ENCODE data around the gene NEU4.

The NEU4 gene

GRCh38 chr2:241835611-241836010 is 26.6 kb downstream of the NEU4 start:
- DNase-seq, result no peak

DNA sequence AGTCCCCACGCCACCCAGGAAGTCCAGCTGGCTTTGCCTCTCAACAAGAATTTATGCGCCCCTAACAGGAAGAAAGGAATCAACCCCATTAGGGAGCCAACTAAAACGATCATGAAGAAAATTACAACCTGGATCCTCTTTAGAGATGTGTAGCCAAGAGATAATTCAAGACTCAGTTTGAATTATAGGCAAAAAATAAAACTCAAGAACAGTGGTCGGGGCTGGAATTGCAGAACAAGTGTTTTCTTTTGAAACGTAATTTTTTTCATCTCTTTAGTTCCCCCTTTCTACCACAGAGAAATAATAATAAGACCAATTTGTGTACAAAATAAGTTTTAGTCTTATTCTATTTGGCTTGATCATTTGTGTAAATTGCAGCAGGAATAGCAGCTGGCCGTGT is 27.3 kb downstream of the NEU4 start:
- DNase-seq, result no peak

- DNase-seq, result no peak
Measured at GRCh38 chr2:241837197-241837965, 28.4 kb downstream of the NEU4 start.

DNA sequence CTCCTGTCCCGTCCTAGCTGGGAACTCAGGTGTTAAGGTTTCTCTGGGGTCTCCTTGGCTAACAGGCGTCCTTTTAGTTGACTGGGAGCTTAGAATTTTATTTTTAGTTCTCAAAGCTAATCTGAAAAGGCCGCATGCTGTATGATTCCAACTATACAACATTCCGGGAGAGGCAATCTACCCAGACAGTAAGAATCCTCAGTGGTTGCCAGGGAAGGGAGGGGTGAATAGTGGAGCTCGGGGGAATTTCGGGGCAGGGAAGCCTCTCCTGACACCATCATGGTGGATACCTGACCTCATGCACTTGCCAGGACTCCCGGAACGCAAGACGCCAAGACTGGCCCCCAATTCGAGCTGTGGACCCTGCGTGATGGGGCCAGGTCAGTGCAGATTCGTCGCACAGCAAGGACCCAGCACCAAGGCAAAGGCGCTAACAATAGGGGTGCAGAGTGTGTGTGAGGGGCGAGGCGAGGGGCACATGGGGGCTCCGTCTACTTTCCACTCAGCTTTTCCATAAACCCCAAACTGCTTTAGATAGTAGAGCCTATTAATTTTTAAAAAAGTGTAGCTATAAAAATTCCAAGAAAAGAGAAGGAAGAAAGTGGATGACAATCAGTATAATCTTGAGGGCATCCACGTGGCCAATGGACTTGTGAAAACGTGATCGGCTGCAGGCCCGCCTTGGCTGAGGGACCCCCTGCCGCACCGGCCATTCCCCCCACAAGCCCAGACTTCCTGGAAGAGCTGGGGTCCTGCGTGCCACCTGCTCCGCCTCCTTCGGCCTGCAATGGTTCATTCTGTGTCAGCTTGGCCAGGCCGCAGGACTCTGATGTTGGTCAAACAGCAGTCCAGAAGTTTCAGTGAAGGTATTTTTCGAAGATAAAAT is 32.4 kb downstream of the NEU4 start:
- no peak for DNase-seq

- no peak for DNase-seq
Measured at GRCh38 chr2:241842067-241842415, 33.0 kb downstream of the NEU4 start.

DNA sequence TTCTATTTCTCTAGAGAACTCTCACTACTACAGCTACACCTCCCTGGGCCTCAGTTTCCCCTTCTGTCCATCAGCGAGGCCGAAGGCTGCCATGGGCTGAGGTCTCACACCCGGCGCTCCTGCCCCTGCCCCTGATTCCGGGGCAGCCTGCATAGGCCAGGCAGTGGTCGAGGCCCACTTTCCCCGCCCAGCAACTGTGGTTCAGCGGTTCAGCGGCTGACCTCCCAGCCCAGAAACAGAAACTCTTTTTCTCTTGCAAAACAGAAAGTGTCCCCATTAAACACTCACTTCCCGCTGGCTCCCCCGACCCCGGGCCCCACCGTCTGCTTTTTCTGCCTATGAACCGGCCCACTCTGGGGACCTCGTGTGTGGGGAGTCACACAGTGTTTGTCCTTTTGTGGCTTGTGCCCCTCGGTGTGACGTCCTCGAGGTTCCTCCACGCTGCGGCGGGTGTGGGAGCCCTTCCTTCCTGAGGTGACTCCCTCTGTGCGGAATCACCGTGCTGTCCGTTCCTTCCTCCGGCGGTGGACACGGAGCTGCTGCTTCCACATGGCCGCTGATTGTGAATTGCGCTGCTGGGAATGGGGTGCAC is 33.7 kb downstream of the NEU4 start:
- DNase-seq, result peak; percentile 79

- DNase-seq, result no peak
Measured at GRCh38 chr2:241843321-241844065, 34.5 kb downstream of the NEU4 start.

GRCh38 chr2:241844066-241844728 is 35.2 kb downstream of the NEU4 start:
- peak; percentile 94 for DNase-seq

DNA sequence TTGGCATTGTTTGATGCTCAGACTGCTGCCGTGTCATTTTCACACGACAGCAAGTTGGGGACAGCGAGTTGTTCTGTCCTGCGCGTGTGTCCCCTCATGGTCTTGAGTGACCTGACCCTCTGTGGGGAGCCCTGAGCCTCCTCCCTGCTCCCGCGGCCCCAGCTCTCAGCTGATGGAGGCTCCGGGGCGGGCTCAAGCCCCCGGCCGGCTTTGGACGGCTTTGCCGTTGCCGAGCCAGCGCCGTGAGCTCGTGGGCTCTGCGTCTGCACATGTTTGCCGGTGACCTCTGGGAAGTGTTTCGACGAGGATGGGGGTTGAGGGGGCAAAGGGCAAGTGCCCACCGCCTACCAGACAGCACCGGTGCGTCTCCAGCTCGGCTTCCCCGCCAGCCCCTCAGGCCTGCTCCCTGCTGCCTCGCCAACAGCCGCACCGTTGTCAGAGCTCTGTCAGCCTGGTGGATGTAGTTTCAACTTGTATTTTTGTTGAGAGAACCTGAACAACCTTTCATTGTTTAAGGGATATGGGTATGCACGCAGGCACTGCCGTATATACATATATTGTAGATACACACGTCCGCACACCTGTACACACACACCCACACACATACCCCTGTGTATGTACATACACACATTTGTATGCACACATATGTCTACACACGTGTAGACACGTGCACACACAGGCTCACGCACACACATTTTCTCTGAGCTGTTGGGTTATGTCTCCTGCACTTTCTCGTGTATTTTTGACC is 36.0 kb downstream of the NEU4 start:
- DNase-seq, result no peak

GRCh38 chr2:241846406-241846805 is 37.4 kb downstream of the NEU4 start:
- no peak for DNase-seq

- no peak for DNase-seq
Measured at GRCh38 chr2:241848761-241849615, 40.0 kb downstream of the NEU4 start.

GRCh38 chr2:241849616-241850543 is 40.9 kb downstream of the NEU4 start:
- DNase-seq, result no peak

GRCh38 chr2:241850544-241851324 is 41.7 kb downstream of the NEU4 start:
- no peak for DNase-seq

DNA sequence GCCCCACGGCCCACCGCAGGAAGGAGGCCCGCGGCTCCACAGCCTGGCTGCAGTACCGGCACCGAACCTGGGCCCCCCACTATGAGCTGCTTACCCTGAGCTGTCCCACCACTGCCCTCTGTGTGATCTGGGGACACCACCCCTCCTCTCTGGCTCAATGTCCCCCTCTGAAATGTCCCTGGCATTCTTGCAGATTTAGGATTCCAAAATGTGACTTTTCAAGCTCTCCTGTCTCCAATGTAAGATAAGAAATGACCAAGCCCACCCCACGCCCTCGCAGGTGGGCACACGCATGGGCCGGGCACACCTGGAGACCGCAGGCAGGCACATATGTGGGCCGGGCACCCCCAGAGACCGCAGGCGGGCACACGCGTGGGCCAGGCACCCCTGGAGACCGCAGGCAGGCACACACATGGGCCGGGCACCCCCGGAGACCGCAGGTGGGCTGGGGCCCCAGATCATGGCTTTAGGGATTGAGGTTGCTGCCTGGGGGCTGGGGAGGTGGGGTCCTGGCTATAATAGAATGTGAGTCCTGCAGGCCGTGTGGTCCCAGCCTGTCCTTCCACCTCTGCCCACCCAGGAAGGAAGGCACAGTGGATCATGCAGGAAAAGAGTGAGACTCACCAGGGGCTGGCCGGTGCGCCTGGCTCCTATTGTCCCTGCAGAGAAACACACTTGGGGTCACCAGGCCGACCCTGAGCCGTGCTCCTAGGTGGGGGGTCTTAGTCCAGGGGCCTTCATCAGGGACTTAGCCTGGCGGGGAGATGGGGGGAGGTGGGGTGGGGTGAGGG is 42.5 kb downstream of the NEU4 start:
- no peak for DNase-seq

GRCh38 chr2:241852116-241852980 is 43.4 kb downstream of the NEU4 start:
- DNase-seq, result no peak

- no peak for DNase-seq
Measured at GRCh38 chr2:241852981-241853631, 44.1 kb downstream of the NEU4 start.

Data from activated CD8-positive, alpha-beta memory T cell treated with anti-CD3 and anti-CD28 coated beads, Interleukin-2, amount 50 U/mL, for 48 hours (primary cell).